ENCODE data around the gene PTPRN2.
"Not testable (repeated sequence)": the region's sequence is repeated elsewhere in the genome, so short reads cannot be mapped to it uniquely, and the experiment has no call there.

The PTPRN2 gene

GRCh38 chr7:157730614-157731013 lies 857.0 kb downstream of the PTPRN2 start:
- no peak for TF ChIP-seq CTCF (IDR thresholded peaks at IDR 0.05; ENCODE audit: low read depth, low read length)
- DNase-seq (ENCODE audit: extremely low read depth, low read depth), result no peak

- no peak for TF ChIP-seq CTCF (IDR thresholded peaks at IDR 0.05; ENCODE audit: low read depth, low read length)
- no peak for DNase-seq (ENCODE audit: extremely low read depth, low read depth)
These were observed 858.1 kb downstream of the PTPRN2 start for GRCh38 chr7:157729566-157729965.

GRCh38 chr7:157727964-157728615 lies 859.5 kb downstream of the PTPRN2 start:
- no peak for DNase-seq (ENCODE audit: extremely low read depth, low read depth)
- TF ChIP-seq CTCF (IDR thresholded peaks at IDR 0.05; ENCODE audit: low read depth, low read length), result no peak

GRCh38 chr7:157726764-157727163 lies 860.9 kb downstream of the PTPRN2 start:
- DNase-seq (ENCODE audit: extremely low read depth, low read depth), result no peak
- no peak for TF ChIP-seq CTCF (IDR thresholded peaks at IDR 0.05; ENCODE audit: low read depth, low read length)

- DNase-seq (ENCODE audit: extremely low read depth, low read depth), result not testable (repeated sequence)
These were observed 862.3 kb downstream of the PTPRN2 start for GRCh38 chr7:157725312-157725711.

GRCh38 chr7:157723205-157723604 lies 864.4 kb downstream of the PTPRN2 start:
- DNase-seq (ENCODE audit: extremely low read depth, low read depth), result no peak
- TF ChIP-seq CTCF (IDR thresholded peaks at IDR 0.05; ENCODE audit: low read depth, low read length), result no peak

- TF ChIP-seq CTCF (IDR thresholded peaks at IDR 0.05; ENCODE audit: low read depth, low read length), result no peak
- no peak for DNase-seq (ENCODE audit: extremely low read depth, low read depth)
These were observed 865.2 kb downstream of the PTPRN2 start for GRCh38 chr7:157722137-157723060.

All from AG09319 (cell line).